HepG2 (cell line): ENCODE data around the gene ANKS1A. TPM values are rescaled to one million over a fixed set of nuclear protein-coding genes. Genes with fewer than 3 reads are reported as not detected.
A peak's percentile ranks its signal among the peaks of the same experiment; 100 is the strongest.

Source experiments
- ATAC-seq: fragments of 200-7000 bp; cut with Tn5 transposase; 3 replicates; pipeline ENCODE4 v1.9.1; 2020; ENCODE audit warnings: mild to moderate bottlenecking, moderate library complexity
- BruUV-seq: library from RNA; stranded (reverse); fragments of 400-500 nt; replicated peaks from 2 replicates; lab custom pipeline; 2021; lab: Mats Ljungman, UMichigan
- CTCF ChIA-PET: fragments of 300-600 bp; formaldehyde crosslinking; extraction: SDS; loops from one replicate; lab custom pipeline; 2021; ENCODE audit warnings: low total read pairs, inconsistent platforms, low intra/inter-chr PET ratio; lab: Yijun Ruan, JAX
- POLR2A ChIA-PET: fragments of 350-600 bp; sonication (Branson Sonifier 250); formaldehyde crosslinking; loops from one replicate; lab custom pipeline; 2020; ENCODE audit warnings: antibody characterized with exemption, inconsistent platforms; lab: Yijun Ruan, JAX
- DNase-seq: peaks from one replicate; pipeline ENCODE4 v3.0.0-alpha.2; 2015; ENCODE audit warnings: low spot score
- FAIRE-seq: peaks from 3 replicates; lab custom pipeline; 2011; peaks lifted over from hg19 to GRCh38; lab: Jason Lieb, UNC
- H2AFZ ChIP-seq: one replicate; pipeline ENCODE4 v1.6.1; 2011; ENCODE audit warnings: low read length, inconsistent platforms
- H3K27ac ChIP-seq: fragments of 300-600 bp; 3 replicates; pipeline ENCODE4 v1.8.0; 2011; ENCODE audit warnings: mixed run types, mild to moderate bottlenecking, mixed read lengths, low read length, inconsistent platforms; ENCODE audit not compliant: insufficient read depth; ENCODE audit errors: extremely low read length
- H3K27me3 ChIP-seq, 2 experiments: fragments of 200-600 bp in 1 of 2; 2 replicates in 1 of 2; 3 replicates in 1 of 2; pipeline versions ENCODE4 v1.6.0 to v1.8.0; 2011; ENCODE audit warnings: low read length in 2 of 2, mild to moderate bottlenecking in 2 of 2, moderate library complexity in 2 of 2, inconsistent platforms in 1 of 2; ENCODE audit not compliant: insufficient read depth in 2 of 2, control insufficient read depth in 1 of 2
- H3K36me3 ChIP-seq, 2 experiments: fragments of 200-600 bp in 1 of 2; replicated peaks in 1 of 2; 2 replicates in 1 of 2; 3 replicates in 1 of 2; pipeline versions ENCODE4 v1.5.1 to v1.8.0; 2011; ENCODE audit warnings: low read length in 2 of 2, inconsistent platforms in 1 of 2; ENCODE audit not compliant: insufficient read depth in 2 of 2, control insufficient read depth in 1 of 2
- H3K4me1 ChIP-seq: 2 replicates; pipeline ENCODE4 v1.5.1; 2012; ENCODE audit warnings: low read length, inconsistent platforms; ENCODE audit not compliant: insufficient read depth
- H3K4me2 ChIP-seq: 2 replicates; pipeline ENCODE4 v1.6.0; 2011; ENCODE audit warnings: low read depth, low read length, inconsistent platforms
- H3K4me3 ChIP-seq, 3 experiments: fragments of 200-600 bp in 1 of 3; sonication (generic), shearing (Covaris generic) in 1 of 3; replicated peaks in 1 of 3; 2 replicates each; pipeline ENCODE4 v1.5.1; 2011 to 2016; ENCODE audit warnings: low read length in 3 of 3, inconsistent platforms in 2 of 3, low read depth in 2 of 3, mild to moderate bottlenecking in 2 of 3, control low read depth in 1 of 3, mixed read lengths in 1 of 3; ENCODE audit not compliant: insufficient read depth in 1 of 3
- H3K79me2 ChIP-seq: one replicate; pipeline ENCODE4 v1.6.1; 2011; ENCODE audit warnings: low read length, inconsistent platforms; ENCODE audit not compliant: insufficient read depth
- H3K9ac ChIP-seq: 2 replicates; pipeline ENCODE4 v1.6.0; 2011; ENCODE audit warnings: mild to moderate bottlenecking, low read depth, low read length, inconsistent platforms; ENCODE audit not compliant: insufficient read depth
- H3K9me3 ChIP-seq: 2 replicates; pipeline ENCODE4 v1.5.1; 2012; ENCODE audit warnings: mild to moderate bottlenecking, low read length
- H4K20me1 ChIP-seq: 2 replicates; pipeline ENCODE4 v1.6.0; 2011; ENCODE audit warnings: inconsistent platforms, mild to moderate bottlenecking, low read length, moderate library complexity; ENCODE audit not compliant: insufficient read depth
- NFE2L2 ChIP-seq: fragments of 150-350 bp; IDR thresholded peaks from 2 replicates; pipeline ENCODE4 v1.6.1; 2014; ENCODE audit warnings: low read length
- PAF1 ChIP-seq: IDR thresholded peaks from 2 replicates; pipeline ENCODE4 v1.6.1; 2016; ENCODE audit warnings: missing genetic modification reagents, missing compliant biosample characterization
- RFX5 ChIP-seq: IDR thresholded peaks from 2 replicates; pipeline ENCODE4 v1.6.1; 2011; ENCODE audit warnings: low read depth, low read length, improper control_type of control experiment
- ZNF18 ChIP-seq: sonication (generic); formaldehyde crosslinking; IDR thresholded peaks from 2 replicates; pipeline ENCODE4 v1.8.0; 2022; ENCODE audit warnings: mild to moderate bottlenecking, missing genetic modification reagents; ENCODE audit not compliant: insufficient replicate concordance
- ZNF260 ChIP-seq: sonication (generic); formaldehyde crosslinking; IDR thresholded peaks from 2 replicates; pipeline ENCODE4 v1.4.0; 2020; ENCODE audit warnings: missing genetic modification reagents, low read depth, mild to moderate bottlenecking, borderline replicate concordance
- WGBS: methylation state at CpG from one replicate; pipeline ENCODE4 v1.1.6; 2017; ENCODE audit warnings: low lambda C conversion rate; 5-methylcytosine and 5-hydroxymethylcytosine counted together
- in situ Hi-C: cut with HindIII; loops from 2 replicates; pipeline ENCODE4 v1.10.0; 2017; ENCODE audit warnings: low pct_unique_long_range_greater_than_20kb; ENCODE audit not compliant: extremely low pct_ligation_motif_present
- intact Hi-C: fragments of 100-400 bp; cut with micrococcal nuclease; formaldehyde crosslinking; loops from one replicate; pipeline ENCODE4 v1.10.0; 2022; ENCODE audit not compliant: unreplicated experiment
- polyA plus RNA-seq, 8 experiments: library from polyadenylated mRNA; depleted of rRNA in 3 of 8; stranded (reverse) in 7 of 8; unstranded in 1 of 8; fragments of >200 nt; fragmentation: Illumina TruSeq in 4 of 8; extraction: Trizol in 4 of 8; gene quantifications; 2 replicates each; pipeline versions ENCODE4 v1.2.1 to v1.2.3, GENCODE V29; 2011 to 2016; ENCODE audit warnings: low read depth in 4 of 8, missing spikeins in 1 of 8, mixed read lengths in 1 of 8; ENCODE audit not compliant: insufficient read depth in 1 of 8
- total RNA-seq, 5 experiments: library from RNA; depleted of rRNA; stranded (reverse); fragments of >200 nt; fragmentation: Illumina TruSeq; extraction: Trizol; gene quantifications; 2 replicates each; pipeline ENCODE4 v1.2.3, GENCODE V29; 2016; ENCODE audit warnings: low read depth in 1 of 5
- TF ChIP-seq, protein P1 (sequence below): sonication (generic); formaldehyde crosslinking; IDR thresholded peaks from 2 replicates; pipeline ENCODE4 v1.4.0; 2020; ENCODE audit warnings: missing genetic modification reagents
- TF ChIP-seq, protein P2 (sequence below): sonication (generic); formaldehyde crosslinking; IDR thresholded peaks from 2 replicates; pipeline ENCODE4 v1.8.1; 2023; ENCODE audit warnings: mild to moderate bottlenecking, inconsistent platforms, moderate library complexity, missing genetic modification reagents, borderline replicate concordance
- TF ChIP-seq, protein P3 (sequence below): sonication (generic); formaldehyde crosslinking; IDR thresholded peaks from 2 replicates; pipeline ENCODE4 v1.9.0; 2021; ENCODE audit warnings: missing genetic modification reagents, mild to moderate bottlenecking, borderline replicate concordance

The ANKS1A gene
- total and polyA plus RNA-seq, 2 of the 13 experiments (the other 11 are each of a cell fraction or from before 2014, with no cell fraction given), result 7.2 to 15.1 TPM

DNA sequence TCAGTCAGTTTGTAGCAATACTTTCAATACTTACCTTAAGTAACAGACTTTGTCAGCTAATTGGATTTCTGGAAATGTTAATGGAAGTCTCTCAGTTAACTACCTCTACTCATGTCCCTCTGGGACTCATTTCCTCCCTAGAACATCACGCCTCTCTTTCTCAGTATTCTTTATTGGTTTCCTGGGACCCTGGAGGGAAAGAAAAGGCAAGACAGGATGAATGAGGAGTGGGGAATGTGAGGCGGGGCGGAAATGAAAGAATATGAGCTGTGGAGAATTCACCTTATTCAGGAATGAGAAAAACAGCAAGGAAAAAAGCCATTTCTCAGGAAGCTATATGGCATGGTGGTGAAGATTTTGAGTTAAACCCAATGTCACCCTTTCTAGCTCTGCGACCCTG is 62.7 kb downstream of the ANKS1A start:
- no TSS peak for BruUV-seq
- no peak for FAIRE-seq
- in situ Hi-C loops, result no loop called here

More for the DNA sequence above, 62.7 kb downstream of the ANKS1A start:
- intact Hi-C loops, result loop anchor here (2.0 kb wide), 1 partner anchor 63 kb away; the partner anchor contains the start of genes ANKS1A and TAF11
- ChIA-PET CTCF (no interaction called here), POLR2A (interaction anchor here (2.4 kb wide), 1 partner anchor 63 kb away, joined by 10 read pairs; the partner anchor contains the start of genes ANKS1A and TAF11)
- ATAC-seq (no peak), DNase-seq (no peak)
- no peak overlapping the region for H3K4me2 ChIP-seq
- TF ChIP-seq NFE2L2, result no peak
- TF ChIP-seq, protein P1, sequence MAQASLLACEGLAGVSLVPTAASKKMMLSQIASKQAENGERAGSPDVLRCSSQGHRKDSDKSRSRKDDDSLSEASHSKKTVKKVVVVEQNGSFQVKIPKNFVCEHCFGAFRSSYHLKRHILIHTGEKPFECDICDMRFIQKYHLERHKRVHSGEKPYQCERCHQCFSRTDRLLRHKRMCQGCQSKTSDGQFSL, result no peak
- TF ChIP-seq PAF1 (CRISPR knock-in tag), result no peak
- no peak for TF ChIP-seq ZNF260 (CRISPR knock-in tag)
- TF ChIP-seq RFX5, result no peak
- TF ChIP-seq, protein P2, sequence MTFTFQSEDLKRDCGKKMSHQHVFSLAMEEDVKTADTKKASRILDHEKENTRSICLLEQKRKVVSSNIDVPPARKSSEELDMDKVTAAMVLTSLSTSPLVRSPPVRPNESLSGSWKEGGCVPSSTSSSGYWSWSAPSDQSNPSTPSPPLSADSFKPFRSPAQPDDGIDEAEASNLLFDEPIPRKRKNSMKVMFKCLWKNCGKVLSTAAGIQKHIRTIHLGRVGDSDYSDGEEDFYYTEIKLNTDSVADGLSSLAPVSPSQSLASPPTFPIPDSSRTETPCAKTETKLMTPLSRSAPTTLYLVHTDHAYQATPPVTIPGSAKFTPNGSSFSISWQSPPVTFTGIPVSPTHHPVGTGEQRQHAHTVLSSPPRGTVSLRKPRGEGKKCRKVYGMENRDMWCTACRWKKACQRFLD (CRISPR knock-in tag), result no peak
- TF ChIP-seq, protein P3, sequence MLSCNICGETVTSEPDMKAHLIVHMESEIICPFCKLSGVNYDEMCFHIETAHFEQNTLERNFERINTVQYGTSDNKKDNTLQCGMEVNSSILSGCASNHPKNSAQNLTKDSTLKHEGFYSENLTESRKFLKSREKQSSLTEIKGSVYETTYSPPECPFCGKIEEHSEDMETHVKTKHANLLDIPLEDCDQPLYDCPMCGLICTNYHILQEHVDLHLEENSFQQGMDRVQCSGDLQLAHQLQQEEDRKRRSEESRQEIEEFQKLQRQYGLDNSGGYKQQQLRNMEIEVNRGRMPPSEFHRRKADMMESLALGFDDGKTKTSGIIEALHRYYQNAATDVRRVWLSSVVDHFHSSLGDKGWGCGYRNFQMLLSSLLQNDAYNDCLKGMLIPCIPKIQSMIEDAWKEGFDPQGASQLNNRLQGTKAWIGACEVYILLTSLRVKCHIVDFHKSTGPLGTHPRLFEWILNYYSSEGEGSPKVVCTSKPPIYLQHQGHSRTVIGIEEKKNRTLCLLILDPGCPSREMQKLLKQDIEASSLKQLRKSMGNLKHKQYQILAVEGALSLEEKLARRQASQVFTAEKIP (CRISPR knock-in tag), result no peak
- no peak for TF ChIP-seq ZNF18 (CRISPR knock-in tag)
- peaks cover 15% of the 10 kb centered on the region for H3K79me2 ChIP-seq
- H3K9me3 ChIP-seq, result no peaks in the 10 kb centered on the region
- H3K27me3 ChIP-seq, result no peaks in the 10 kb centered on the region
- no peaks in the 10 kb centered on the region for H3K36me3 ChIP-seq
- peaks cover 36% of the 10 kb centered on the region for H3K4me1 ChIP-seq
- no peak overlapping the region; the same call in 1 of the 2 replicates for H3K9ac ChIP-seq
- H2AFZ ChIP-seq, result no peak overlapping the region
- no peak overlapping the region for H3K4me3 ChIP-seq
- peak overlapping the region; percentile 81 for H3K27ac ChIP-seq
- no peaks in the 10 kb centered on the region for H4K20me1 ChIP-seq
- over 99% methylated on average over 4 of the region's 4 CpGs for WGBS
